HepG2 (cell line): ENCODE measurements around the gene SELENOV. TPM values are rescaled to one million over a fixed set of nuclear protein-coding genes. Genes with fewer than 3 reads are reported as not detected.
A peak's percentile ranks its signal among the peaks of the same experiment; 100 is the strongest.

ENCODE experiments used
- ARNT ChIP-seq: fragments of 450-650 bp; IDR thresholded peaks from 2 replicates; pipeline ENCODE4 v1.6.1; 2017
- ATF1 ChIP-seq: IDR thresholded peaks from 2 replicates; pipeline ENCODE4 v1.6.1; 2016; ENCODE audit warnings: mild to moderate bottlenecking, control low read depth
- CHCHD3 ChIP-seq: sonication (generic); formaldehyde crosslinking; IDR thresholded peaks from 2 replicates; pipeline ENCODE4 v1.8.0; 2022; ENCODE audit warnings: mild to moderate bottlenecking, missing genetic modification reagents, moderate library complexity
- DNMT1 ChIP-seq: sonication (generic); formaldehyde crosslinking; IDR thresholded peaks from 2 replicates; pipeline ENCODE4 v1.5.1; 2020; ENCODE audit warnings: mild to moderate bottlenecking, missing genetic modification reagents
- DPF2 ChIP-seq: sonication (generic); formaldehyde crosslinking; IDR thresholded peaks from 2 replicates; pipeline ENCODE4 v1.4.0; 2020; ENCODE audit warnings: mild to moderate bottlenecking, low read depth, missing genetic modification reagents, borderline replicate concordance
- HNF4A ChIP-seq: sonication (generic); formaldehyde crosslinking; IDR thresholded peaks from 2 replicates; pipeline ENCODE4 v1.4.0; 2020; ENCODE audit warnings: missing genetic modification reagents
- KLF13 ChIP-seq: sonication (generic); formaldehyde crosslinking; IDR thresholded peaks from 2 replicates; pipeline ENCODE4 v1.4.0; 2020; ENCODE audit warnings: mild to moderate bottlenecking, missing genetic modification reagents
- MEIS1 ChIP-seq: sonication (generic); formaldehyde crosslinking; IDR thresholded peaks from 2 replicates; pipeline ENCODE4 v1.9.0; 2021; ENCODE audit warnings: mild to moderate bottlenecking, missing genetic modification reagents, moderate library complexity, borderline replicate concordance
- MLXIP ChIP-seq: sonication (generic); formaldehyde crosslinking; IDR thresholded peaks from 2 replicates; pipeline ENCODE4 v1.9.0; 2021; ENCODE audit warnings: missing genetic modification reagents, borderline replicate concordance
- NFIC ChIP-seq: IDR thresholded peaks from 2 replicates; pipeline ENCODE4 v1.6.1; 2012; ENCODE audit warnings: mild to moderate bottlenecking, low read length, inconsistent platforms
- NR0B2 ChIP-seq: sonication (generic); formaldehyde crosslinking; IDR thresholded peaks from 2 replicates; pipeline ENCODE4 v1.4.0; 2020; ENCODE audit warnings: mild to moderate bottlenecking, missing genetic modification reagents
- PITX1 ChIP-seq: sonication (generic); formaldehyde crosslinking; IDR thresholded peaks from 2 replicates; pipeline ENCODE4 v1.5.1; 2020; ENCODE audit warnings: mild to moderate bottlenecking, missing genetic modification reagents
- RNF219 ChIP-seq: sonication (generic); formaldehyde crosslinking; IDR thresholded peaks from 2 replicates; pipeline ENCODE4 v1.5.0; 2020; ENCODE audit warnings: mild to moderate bottlenecking, missing genetic modification reagents
- SNAI1 ChIP-seq: sonication (generic); formaldehyde crosslinking; IDR thresholded peaks from 2 replicates; pipeline ENCODE4 v1.5.0; 2020; ENCODE audit warnings: mild to moderate bottlenecking, missing genetic modification reagents, borderline replicate concordance
- SRY ChIP-seq: sonication (generic); formaldehyde crosslinking; IDR thresholded peaks from 2 replicates; pipeline ENCODE4 v1.8.0; 2022; ENCODE audit warnings: mild to moderate bottlenecking, missing genetic modification reagents
- THYN1 ChIP-seq: sonication (generic); formaldehyde crosslinking; IDR thresholded peaks from 2 replicates; pipeline ENCODE4 v1.8.1; 2023; ENCODE audit warnings: low read depth, mild to moderate bottlenecking, moderate library complexity, missing genetic modification reagents, borderline replicate concordance
- ZBTB2 ChIP-seq: sonication (generic); formaldehyde crosslinking; IDR thresholded peaks from 2 replicates; pipeline ENCODE4 v1.8.0; 2022; ENCODE audit warnings: low read depth, missing genetic modification reagents
- ZFP90 ChIP-seq: sonication (generic); formaldehyde crosslinking; IDR thresholded peaks from 2 replicates; pipeline ENCODE4 v1.8.0; 2022; ENCODE audit warnings: missing genetic modification reagents, mild to moderate bottlenecking, inconsistent platforms, borderline replicate concordance
- ZNF225 ChIP-seq: sonication (generic); formaldehyde crosslinking; IDR thresholded peaks from 2 replicates; pipeline ENCODE4 v1.4.0; 2020; ENCODE audit warnings: mild to moderate bottlenecking, missing genetic modification reagents
- ZNF251 ChIP-seq: sonication (generic); formaldehyde crosslinking; IDR thresholded peaks from 2 replicates; pipeline ENCODE4 v1.9.0; 2021; ENCODE audit warnings: mild to moderate bottlenecking, missing genetic modification reagents
- ZNF333 ChIP-seq: sonication (generic); formaldehyde crosslinking; IDR thresholded peaks from 2 replicates; pipeline ENCODE4 v1.4.0; 2020; ENCODE audit warnings: mild to moderate bottlenecking, missing genetic modification reagents, borderline replicate concordance
- polyA plus RNA-seq, 8 experiments: library from polyadenylated mRNA; depleted of rRNA in 3 of 8; stranded (reverse) in 7 of 8; unstranded in 1 of 8; fragments of >200 nt; fragmentation: Illumina TruSeq in 4 of 8; extraction: Trizol in 4 of 8; gene quantifications; 2 replicates each; pipeline versions ENCODE4 v1.2.1 to v1.2.3, GENCODE V29; 2011 to 2016; ENCODE audit warnings: low read depth in 4 of 8, missing spikeins in 1 of 8, mixed read lengths in 1 of 8; ENCODE audit not compliant: insufficient read depth in 1 of 8
- total RNA-seq, 5 experiments: library from RNA; depleted of rRNA; stranded (reverse); fragments of >200 nt; fragmentation: Illumina TruSeq; extraction: Trizol; gene quantifications; 2 replicates each; pipeline ENCODE4 v1.2.3, GENCODE V29; 2016; ENCODE audit warnings: low read depth in 1 of 5

SELENOV gene
- total and polyA plus RNA-seq, 2 of the 13 experiments (the other 11 are each of a cell fraction or from before 2014, with no cell fraction given) = not detected

GRCh38 chr19:39480337-39481228, 34.4 kb upstream of the SELENOV start, which contains the start of gene TIMM50 (continued):
- no peak for TF ChIP-seq ZBTB2 (CRISPR knock-in tag)
- no peak for TF ChIP-seq NFIC
- peak; percentile 93; the same call in 1 of the 2 replicates for TF ChIP-seq SRY (CRISPR knock-in tag)
- no peak for TF ChIP-seq KLF13 (CRISPR knock-in tag)
- TF ChIP-seq RNF219 (CRISPR knock-in tag) = no peak
- TF ChIP-seq ARNT = no peak
- TF ChIP-seq ZNF225 (CRISPR knock-in tag) = peak; percentile 73; the same call in 1 of the 2 replicates
- peak; percentile 59; the same call in 1 of the 2 replicates for TF ChIP-seq ZFP90 (CRISPR knock-in tag)
- no peak for TF ChIP-seq SNAI1 (CRISPR knock-in tag)
- TF ChIP-seq PITX1 (CRISPR knock-in tag) = peak; percentile 77; the same call in 1 of the 2 replicates
- no peak; the same call in 1 of the 2 replicates for TF ChIP-seq MEIS1
- no peak for TF ChIP-seq DNMT1 (CRISPR knock-in tag)
- no peak for TF ChIP-seq THYN1 (CRISPR knock-in tag)
- no peak for TF ChIP-seq DPF2 (CRISPR knock-in tag)
- no peak for TF ChIP-seq NR0B2 (CRISPR knock-in tag)
- TF ChIP-seq CHCHD3 (CRISPR knock-in tag) = no peak
- no peak for TF ChIP-seq ZNF333 (CRISPR knock-in tag)
- TF ChIP-seq HNF4A = no peak
- no peak for TF ChIP-seq ATF1
- TF ChIP-seq ZNF251 (CRISPR knock-in tag) = no peak
- no peak for TF ChIP-seq MLXIP (CRISPR knock-in tag)
